Heart right ventricle (tissue), 16 donors: Measurements from ENCODE around the gene SCYGR6. TPM values are rescaled to one million over a fixed set of nuclear protein-coding genes. Genes with fewer than 3 reads are reported as not detected.

Source experiments
- ATAC-seq, 8 donors: fragments of 200-7000 bp; cut with Tn5 transposase; one replicate each; pipeline ENCODE4 v1.9.1; 2020; ENCODE audit warnings: mild to moderate bottlenecking in 8 of 8, moderate library complexity in 8 of 8, moderate number of reproducible peaks in 1 of 8
- DNase-seq, 2 donors: peaks; one replicate each; pipeline ENCODE4 v3.0.0-alpha.2; 2020
- H3K27ac ChIP-seq, 10 donors: fragments of 200-600 bp; sonication (generic) in 2 of 10; one replicate each; pipeline versions ENCODE4 v1.5.0 to v1.8.0; 2020 to 2022; ENCODE audit warnings: mild to moderate bottlenecking in 3 of 10
- H3K27me3 ChIP-seq, 7 donors: fragments of 200-600 bp; one replicate each; pipeline ENCODE4 v1.8.0; 2021 to 2022; ENCODE audit warnings: mild to moderate bottlenecking in 2 of 7
- H3K36me3 ChIP-seq, 9 donors: fragments of 200-600 bp; sonication (generic) in 1 of 9; one replicate each; pipeline versions ENCODE4 v1.5.0 to v1.8.0; 2020 to 2022; ENCODE audit warnings: mild to moderate bottlenecking in 2 of 9
- H3K4me1 ChIP-seq, 9 donors: fragments of 200-600 bp; sonication (generic) in 1 of 9; one replicate each; pipeline versions ENCODE4 v1.5.0 to v1.8.0; 2020 to 2022; ENCODE audit warnings: mild to moderate bottlenecking in 4 of 9
- H3K4me3 ChIP-seq, 10 donors: fragments of 200-600 bp; sonication (generic) in 2 of 10; one replicate each; pipeline versions ENCODE4 v1.5.0 to v1.8.0; 2020 to 2022; ENCODE audit warnings: mild to moderate bottlenecking in 7 of 10, moderate library complexity in 2 of 10
- H3K9me3 ChIP-seq, 11 donors: fragments of 200-600 bp in 10 of 11; sonication (generic) in 2 of 11; one replicate each; pipeline versions ENCODE4 v1.5.0 to v1.8.0; 2013 to 2022; ENCODE audit warnings: mild to moderate bottlenecking in 2 of 11, control low read depth in 1 of 11, moderate library complexity in 1 of 11
- CTCF ChIP-seq, 9 donors: fragments of 200-600 bp; sonication (generic) in 2 of 9; IDR thresholded peaks; one replicate each; pipeline versions ENCODE4 v1.5.0 to v1.8.0; 2021 to 2022; ENCODE audit warnings: antibody characterized with exemption in 9 of 9, mild to moderate bottlenecking in 5 of 9, moderate library complexity in 1 of 9
- WGBS, 2 donors: extraction: QIAGEN DNeasy Blood & Tissue Kit; methylation state at CpG; one replicate each; pipeline ENCODE4 v1.1.7; 2013; ENCODE audit warnings: inconsistent platforms in 1 of 2; 5-methylcytosine and 5-hydroxymethylcytosine counted together
- intact Hi-C, 10 donors: fragments of 100-400 bp; cut with DNase I; formaldehyde crosslinking; loops; one replicate each; pipeline versions ENCODE4 v1.11.1 to v1.14.2; 2022
- polyA plus RNA-seq, 2 donors: library from polyadenylated mRNA; stranded (reverse); fragments of 200-250 nt; gene quantifications; one replicate each; pipeline ENCODE4 v1.2.3, GENCODE V29; 2013
- total RNA-seq, 10 donors: library from RNA; stranded (reverse); fragmentation: NEBNext Ultra II Directional in 3 of 10; extraction: Animal tissue kit (Norgen Biotek cat#: 25700) in 3 of 10; gene quantifications; one replicate each; pipeline versions ENCODE4 v1.2.1 to v1.2.4, GENCODE V29; 2021 to 2023
- donor health status: Arrhythmogenic right ventricular cardiomyopathy.
- donor health status: ischemic (EF 13 %, LVEDD 7.1; RV severe dilation, severe dysfunction).
- donor health status: healthy with polysubstance abuse.
- donor health status: DM: no; HTN: yes; CAD: no.
- donor health status: DM: no; HTN: no; CAD: no.
- donor health status: ischemic (EF 25% LVEDD 6.9; RV normal size, moderate dysfunction).
- donor health status: ischemic (EF 25% LVEDD 5.7; RV mildly dilated, moderate dysfunction).
- donor health status: healthy.
- donor health status: DM: yes; HTN: yes; CAD: no.
- donor health status: Ischemic cardiomyopathy.
- donor health status: ischemic (EF 35%, LVEDD 5.7; RV mildly dilated, moderate dysfunction).
- donor health status: nonischemic (EF 11% LVEDD 7.7; RV severe dilation, severe dysfunction).
- donor health status: DM: yes; HTN: yes; CAD: no.
- donor health status: PGD.
- donor health status: ischemic (EF 29% LVEDD 5.4; RV normal size, mild dysfunction).
- donor health status: nonischemic (EF 23%, LVEDD 6.1; RV moderate dilation, normal function).

The SCYGR6 gene
- total and polyA plus RNA-seq, 12 donors: not detected

GRCh38 chr2:227677928-227678327 is 46.6 kb downstream of the SCYGR6 start:
- TF ChIP-seq CTCF (IDR thresholded peaks at IDR 0.05): no peak
- DNase-seq: no peak
- no peaks in the 10 kb centered on the region for H3K36me3 ChIP-seq
- 93 to 96% methylated on average over 3 of the region's 3 CpGs for WGBS, 2 donors
- ATAC-seq: no peak
- H3K4me1 ChIP-seq: no peaks in the 10 kb centered on the region
- no peak overlapping the region for H3K27ac ChIP-seq
- no peaks in the 10 kb centered on the region for H3K9me3 ChIP-seq
- peaks cover 0 to 2% (median 0%) of the 10 kb centered on the region in 7 donors for H3K27me3 ChIP-seq
- intact Hi-C loops: no loop called here
- no peak overlapping the region for H3K4me3 ChIP-seq

- no peak overlapping the region for H3K4me3 ChIP-seq
- DNase-seq (no peak), ATAC-seq (no peak)
- intact Hi-C loops: no loop called here
- no peaks in the 10 kb centered on the region for H3K9me3 ChIP-seq
- H3K27me3 ChIP-seq: no peaks in the 10 kb centered on the region
- no peak for TF ChIP-seq CTCF (IDR thresholded peaks at IDR 0.05)
- no peak overlapping the region for H3K27ac ChIP-seq
- 63 to 65% methylated on average over 5 of the region's 5 CpGs for WGBS, 2 donors
- no peaks in the 10 kb centered on the region for H3K36me3 ChIP-seq
- no peaks in the 10 kb centered on the region for H3K4me1 ChIP-seq
These were observed 50.1 kb downstream of the SCYGR6 start for GRCh38 chr2:227674485-227674884.

Other genes starting within 250 kb of the SCYGR6 start
- gene SCYGR2, start 125.9 kb downstream of the SCYGR6 start, total RNA-seq: not detected
- gene SCYGR2, start 125.9 kb downstream of the SCYGR6 start, polyA plus RNA-seq: not detected
- not detected for gene SCYGR3, start 109.9 kb downstream of the SCYGR6 start, total RNA-seq
- not detected for gene SCYGR3, start 109.9 kb downstream of the SCYGR6 start, polyA plus RNA-seq
- gene SCYGR4, start 107.3 kb downstream of the SCYGR6 start, total RNA-seq: not detected
- not detected for gene SCYGR4, start 107.3 kb downstream of the SCYGR6 start, polyA plus RNA-seq
- gene SCYGR5, start 58.0 kb downstream of the SCYGR6 start, total RNA-seq: not detected
- not detected for gene SCYGR5, start 58.0 kb downstream of the SCYGR6 start, polyA plus RNA-seq
- 1 to 10 TPM in 4 of 10 donors, under 1 TPM in 6; 0.13 to 4.5 (median 0.74) TPM for gene SLC19A3, start 6.7 kb downstream of the SCYGR6 start, total RNA-seq
- gene SLC19A3, start 6.7 kb downstream of the SCYGR6 start, polyA plus RNA-seq: 1 to 10 TPM in 1 of 2 donors, under 1 TPM in 1; 0.81 to 2.3 TPM
- gene SCYGR7, start 3.6 kb upstream of the SCYGR6 start, total RNA-seq: not detected
- gene SCYGR7, start 3.6 kb upstream of the SCYGR6 start, polyA plus RNA-seq: not detected
- gene SCYGR8, start 21.1 kb upstream of the SCYGR6 start, total RNA-seq: not detected
- gene SCYGR8, start 21.1 kb upstream of the SCYGR6 start, polyA plus RNA-seq: not detected
- gene CCL20, start 89.1 kb upstream of the SCYGR6 start, total RNA-seq: not detected
- under 1 TPM in 1 of 2 donors, not detected in 1; 0.20 TPM for gene CCL20, start 89.1 kb upstream of the SCYGR6 start, polyA plus RNA-seq
- gene DAW1, start 146.9 kb upstream of the SCYGR6 start, total RNA-seq: under 1 TPM in 3 of 10 donors, not detected in 7; 0.14 to 0.50 (median 0.18) TPM
- under 1 TPM; 0.22 to 0.43 TPM for gene DAW1, start 146.9 kb upstream of the SCYGR6 start, polyA plus RNA-seq